ENCODE data around the gene NEGR1.

NEGR1 gene

GRCh38 chr1:71526824-71527223 lies 755.5 kb downstream of the NEGR1 start:
- no peak for DNase-seq

GRCh38 chr1:71522721-71523120 lies 759.6 kb downstream of the NEGR1 start:
- no peak for DNase-seq

GRCh38 chr1:71521655-71522264 lies 760.6 kb downstream of the NEGR1 start:
- DNase-seq: peak; percentile 47

- no peak for DNase-seq
Observed at GRCh38 chr1:71511505-71511904, 770.8 kb downstream of the NEGR1 start.

GRCh38 chr1:71510725-71511124 lies 771.6 kb downstream of the NEGR1 start:
- no peak for DNase-seq

- no peak for DNase-seq
Observed at GRCh38 chr1:71509051-71509595, 773.2 kb downstream of the NEGR1 start.

GRCh38 chr1:71502006-71502405 lies 780.3 kb downstream of the NEGR1 start:
- DNase-seq: no peak

- no peak for DNase-seq
Observed at GRCh38 chr1:71498542-71498941, 783.8 kb downstream of the NEGR1 start.

- no peak for DNase-seq
Observed at GRCh38 chr1:71494163-71494562, 788.2 kb downstream of the NEGR1 start.

GRCh38 chr1:71492298-71493041 lies 789.9 kb downstream of the NEGR1 start:
- DNase-seq: no peak

GRCh38 chr1:71490432-71490831 lies 791.9 kb downstream of the NEGR1 start:
- no peak for DNase-seq

GRCh38 chr1:71488555-71489252 lies 793.6 kb downstream of the NEGR1 start:
- DNase-seq: no peak

GRCh38 chr1:71473331-71473730 lies 809.0 kb downstream of the NEGR1 start:
- DNase-seq: no peak

- DNase-seq: no peak
Observed at GRCh38 chr1:71465093-71465492, 817.2 kb downstream of the NEGR1 start.

GRCh38 chr1:71464016-71464415 lies 818.3 kb downstream of the NEGR1 start:
- DNase-seq: no peak

GRCh38 chr1:71463144-71463543 lies 819.2 kb downstream of the NEGR1 start:
- no peak for DNase-seq

- no peak for DNase-seq
Observed at GRCh38 chr1:71462247-71462646, 820.1 kb downstream of the NEGR1 start.

GRCh38 chr1:71461416-71461815 lies 820.9 kb downstream of the NEGR1 start:
- DNase-seq: no peak

GRCh38 chr1:71448444-71448843 lies 833.9 kb downstream of the NEGR1 start:
- DNase-seq: no peak

GRCh38 chr1:71438626-71439025 lies 843.7 kb downstream of the NEGR1 start:
- no peak for DNase-seq

GRCh38 chr1:71435951-71436350 lies 846.4 kb downstream of the NEGR1 start:
- DNase-seq: no peak

GRCh38 chr1:71434240-71434639 lies 848.1 kb downstream of the NEGR1 start:
- DNase-seq: no peak

- DNase-seq: no peak
Observed at GRCh38 chr1:71428029-71428428, 854.3 kb downstream of the NEGR1 start.

- DNase-seq: no peak
Observed at GRCh38 chr1:71427066-71427465, 855.3 kb downstream of the NEGR1 start.
